OCI-LY1 (cell line): ENCODE results near the gene FAF1.

Experiments used
- CTCF ChIP-seq: fragments of 200-600 bp; sonication (generic), shearing (Covaris generic); IDR thresholded peaks from 2 replicates; pipeline ENCODE4 v1.5.1; 2017; ENCODE audit warnings: mild to moderate bottlenecking, antibody characterized with exemption, low read length, moderate library complexity, mixed read lengths
- EZH2 ChIP-seq: fragments of 200-600 bp; sonication (generic), shearing (Covaris generic); IDR thresholded peaks from 2 replicates; pipeline ENCODE4 v1.8.0; 2017; ENCODE audit warnings: borderline replicate concordance, mixed run types, mild to moderate bottlenecking, antibody characterized with exemption, low read length, moderate library complexity, mixed read lengths

- TF ChIP-seq CTCF: no peak
- no peak for TF ChIP-seq EZH2
Observed at GRCh38 chr1:50422946-50423669, 537.0 kb downstream of the FAF1 start, which contains the start of gene DMRTA2.
